ELF-1 (cell line): Measurements from ENCODE around the gene PRR15L.
"Not testable (repeated sequence)": the region's sequence is repeated elsewhere in the genome, so short reads cannot be mapped to it uniquely, and the experiment has no call there.

Experiments
- DNase-seq: peaks from one replicate; pipeline ENCODE4 v3.0.0-alpha.2; 2016; ENCODE audit warnings: low read depth, low spot score

The PRR15L gene

DNA sequence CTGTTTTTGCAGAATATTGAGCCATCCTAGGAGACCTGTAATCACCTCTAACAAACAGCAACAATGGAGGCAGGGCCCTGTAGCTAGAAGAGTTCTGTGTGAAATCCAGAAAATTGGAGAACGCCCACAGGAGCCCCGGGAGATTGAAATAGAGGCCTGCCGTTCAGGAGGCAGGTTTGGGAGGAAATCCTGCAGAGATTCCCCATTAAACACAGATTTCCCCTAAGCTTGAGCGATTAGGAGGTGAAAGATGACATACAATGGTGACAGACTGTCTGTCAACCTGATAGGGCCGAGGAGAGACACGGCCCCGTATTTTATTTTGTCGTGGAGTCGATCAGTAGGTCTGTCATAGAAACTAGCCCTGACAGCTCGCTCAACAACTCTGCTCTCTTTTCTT, 31.5 kb upstream of the PRR15L start:
- DNase-seq = no peak

DNA sequence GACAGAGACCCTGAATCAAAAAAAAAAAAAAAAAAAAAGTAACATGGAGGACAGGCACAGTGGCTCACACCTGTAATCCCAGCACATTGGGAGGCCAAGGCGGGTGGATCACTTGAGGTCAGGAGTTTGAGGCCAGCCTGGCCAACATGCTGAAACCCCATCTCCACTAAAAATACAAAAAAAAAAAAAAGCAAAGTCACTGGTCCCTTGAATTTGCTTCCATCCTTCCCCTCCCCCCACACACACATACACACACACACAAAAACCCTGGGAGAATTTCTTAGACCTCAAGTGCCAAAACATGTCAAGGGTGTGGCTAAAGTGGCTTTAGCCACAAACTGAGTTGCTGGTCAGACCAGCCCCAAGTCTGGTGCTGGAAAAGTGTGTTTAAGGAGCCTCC, 30.8 kb upstream of the PRR15L start:
- not testable (repeated sequence) for DNase-seq

DNA sequence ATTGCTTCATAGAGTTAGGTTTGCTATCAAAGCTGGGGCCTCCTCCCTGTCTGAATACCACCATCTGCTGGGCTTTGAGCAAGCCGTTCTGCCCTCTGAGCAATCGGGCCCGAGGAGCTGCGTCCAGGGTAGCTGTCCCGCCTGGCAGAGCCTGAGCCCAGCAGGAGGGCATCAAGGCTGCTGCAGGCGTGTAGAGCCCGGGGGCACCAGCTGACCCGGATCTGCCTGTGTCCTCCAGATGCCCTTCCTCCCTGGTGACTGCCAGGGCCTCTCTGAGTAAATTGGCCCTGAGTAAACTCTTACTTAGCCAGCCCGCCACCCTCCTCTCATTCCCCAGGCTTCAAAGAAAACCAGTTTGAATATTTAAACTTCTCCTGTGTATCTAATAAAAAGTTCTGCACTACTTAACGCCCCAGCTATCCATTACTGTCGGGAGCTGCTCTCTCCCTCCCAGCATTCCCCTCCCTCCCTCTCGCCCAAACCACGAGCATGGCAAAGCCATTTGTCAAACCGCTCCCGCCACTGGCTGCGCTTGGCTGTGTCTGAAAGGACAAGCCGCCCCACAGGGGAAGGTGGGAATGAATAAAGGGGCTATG, 29.7 kb upstream of the PRR15L start:
- DNase-seq = peak; percentile 79

DNA sequence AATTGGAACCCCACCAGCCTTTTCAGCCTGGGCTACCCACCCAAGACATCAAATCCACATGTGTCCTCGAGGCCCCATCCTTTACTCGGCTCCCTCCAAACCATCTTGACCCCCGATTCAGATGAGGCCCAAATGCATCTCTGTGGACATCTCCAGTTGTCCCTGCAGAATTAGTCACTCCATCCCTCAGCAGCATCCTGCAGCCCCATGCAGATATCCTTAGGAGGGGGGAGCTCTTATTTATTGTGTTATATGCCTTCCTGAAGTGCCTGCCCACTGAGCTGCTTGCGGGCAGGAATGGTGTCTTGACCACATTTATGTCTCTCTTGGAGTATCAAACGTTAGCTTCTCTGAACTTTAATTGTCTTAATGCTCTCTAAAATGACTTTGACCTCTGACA, 28.8 kb upstream of the PRR15L start:
- no peak for DNase-seq

DNA sequence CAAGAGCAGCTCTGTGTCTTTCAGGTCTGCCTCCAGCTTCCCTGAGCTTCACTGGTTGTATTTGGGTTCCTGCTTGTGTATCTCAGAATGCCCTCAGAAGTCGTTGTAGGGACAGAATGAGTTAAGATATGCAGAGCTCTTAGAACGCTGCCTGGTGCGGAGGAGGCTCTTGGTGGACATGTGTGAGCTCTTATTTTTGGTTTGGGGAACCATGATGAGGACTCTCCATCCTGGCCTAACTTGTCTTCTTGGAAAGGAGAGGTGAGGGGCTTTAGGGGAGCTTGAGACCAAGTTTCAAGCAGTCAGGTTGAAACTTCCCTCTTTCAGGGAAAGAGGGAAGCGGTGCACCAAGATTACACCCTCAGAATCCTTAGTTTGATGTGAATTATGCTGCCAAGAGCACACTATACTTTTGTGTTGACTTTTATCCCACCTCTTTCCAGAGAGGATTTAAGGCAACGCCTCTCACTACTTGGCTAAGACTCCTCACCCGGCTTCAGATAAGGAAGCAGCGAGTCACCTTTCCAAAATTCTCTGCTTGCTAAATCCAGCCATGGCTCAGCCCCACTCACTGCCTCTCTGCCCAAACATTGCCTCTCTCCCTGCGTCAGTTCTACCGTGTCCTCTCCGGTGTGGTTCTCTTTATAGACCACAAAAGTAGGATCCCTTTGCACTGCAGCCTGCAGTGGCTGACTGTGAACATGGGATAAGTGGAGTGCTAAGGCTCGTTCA, 26.0 kb upstream of the PRR15L start:
- DNase-seq = no peak

DNA sequence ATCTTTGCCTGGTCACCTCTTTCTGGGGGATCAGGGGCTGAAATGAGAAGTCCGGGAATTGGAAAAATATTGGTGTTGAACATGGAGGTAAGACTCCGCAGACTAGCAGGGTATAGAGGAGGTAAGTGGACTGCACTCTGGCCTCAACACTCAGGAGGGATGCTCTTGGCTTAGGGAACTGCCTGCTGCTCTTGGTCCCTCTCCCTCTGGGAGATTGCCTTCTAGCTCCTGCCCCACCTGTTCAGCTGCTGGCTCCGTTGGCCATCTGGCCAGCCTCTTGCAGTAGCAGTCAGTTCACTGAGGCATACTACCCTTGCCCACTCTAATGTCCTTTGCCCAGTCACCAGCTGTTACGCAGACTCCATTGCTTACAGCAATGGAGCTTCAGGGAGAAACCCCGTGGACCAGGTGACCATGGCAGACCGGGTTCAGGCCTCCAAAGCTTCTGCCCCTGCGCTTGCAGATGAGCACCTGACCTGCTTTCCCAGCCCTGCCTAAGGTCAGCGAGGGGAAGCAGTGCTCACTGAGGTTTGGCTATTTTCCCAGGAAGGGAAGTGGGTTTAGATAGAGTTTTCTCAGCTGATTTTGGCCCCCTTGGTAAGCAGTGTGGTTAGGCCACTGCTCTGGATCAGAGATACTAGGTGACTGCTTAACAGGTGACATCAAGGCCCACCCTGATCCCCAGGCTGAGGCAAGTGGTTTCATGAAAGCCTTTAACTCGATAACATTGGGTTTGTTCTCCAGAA, 25.1 kb upstream of the PRR15L start:
- DNase-seq = no peak

DNA sequence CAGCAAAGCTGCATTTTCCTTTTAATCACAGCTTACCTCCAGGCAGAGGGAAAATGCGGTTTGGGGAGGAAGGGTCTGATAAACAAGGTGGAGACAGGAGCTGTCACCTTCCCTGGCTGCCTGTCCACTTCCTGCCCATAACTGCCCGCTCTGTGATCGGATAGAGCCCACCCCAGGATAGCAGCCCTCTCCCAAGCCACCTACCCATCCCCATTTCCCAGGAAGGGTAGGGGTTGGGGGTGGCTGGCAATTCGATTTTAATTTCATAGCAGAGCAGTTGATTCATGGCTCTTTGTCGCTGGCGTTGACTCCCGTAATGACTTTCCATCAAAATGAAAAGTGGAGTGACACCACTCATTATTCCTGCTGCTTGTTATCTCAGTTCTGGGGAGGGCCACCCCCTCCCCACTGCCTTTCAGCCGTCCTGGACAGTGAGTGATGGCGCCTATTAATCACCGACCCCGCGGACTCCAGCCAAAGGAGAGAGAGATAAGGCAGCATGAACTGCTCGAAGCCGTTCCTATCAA, 24.5 kb upstream of the PRR15L start:
- peak; percentile 37 for DNase-seq

DNA sequence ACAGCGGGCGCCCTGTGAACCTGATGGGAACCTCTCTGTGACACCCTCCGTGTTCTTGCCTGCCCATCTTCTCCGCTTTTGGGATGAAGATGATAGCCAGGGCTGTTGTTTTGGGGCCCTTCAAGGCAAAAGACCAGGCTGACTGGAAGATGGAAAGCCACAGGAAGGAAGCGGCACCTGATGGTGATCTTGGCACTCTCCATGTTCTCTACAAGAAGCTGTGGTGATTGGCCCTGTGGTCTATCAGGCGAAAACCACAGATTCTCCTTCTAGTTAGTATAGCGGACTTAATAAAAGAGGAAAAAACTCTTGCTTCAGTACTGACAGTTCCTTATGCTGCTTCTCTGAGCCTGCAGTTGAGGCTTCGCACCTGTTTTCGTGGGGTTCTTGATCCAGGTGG, 23.8 kb upstream of the PRR15L start:
- no peak for DNase-seq

DNA sequence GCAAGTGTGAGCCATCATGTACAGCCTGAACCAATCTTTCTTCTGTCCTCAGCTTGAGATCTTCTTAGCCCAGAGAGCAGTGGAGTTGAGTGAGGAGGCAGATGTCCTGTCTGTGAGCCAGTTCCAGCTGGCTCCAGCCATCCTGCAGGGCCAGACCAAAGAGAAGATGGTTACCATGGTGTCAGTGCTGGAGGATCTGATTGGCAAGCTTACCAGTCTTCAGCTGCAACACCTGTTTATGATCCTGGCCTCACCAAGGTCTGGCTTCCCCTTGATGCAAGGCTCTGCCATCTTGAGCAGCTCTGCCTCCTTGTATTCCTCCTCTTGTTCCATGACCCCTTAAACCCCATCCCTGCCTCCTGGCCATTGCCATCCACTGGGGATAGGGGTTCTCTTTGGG, 22.9 kb upstream of the PRR15L start:
- no peak for DNase-seq

DNA sequence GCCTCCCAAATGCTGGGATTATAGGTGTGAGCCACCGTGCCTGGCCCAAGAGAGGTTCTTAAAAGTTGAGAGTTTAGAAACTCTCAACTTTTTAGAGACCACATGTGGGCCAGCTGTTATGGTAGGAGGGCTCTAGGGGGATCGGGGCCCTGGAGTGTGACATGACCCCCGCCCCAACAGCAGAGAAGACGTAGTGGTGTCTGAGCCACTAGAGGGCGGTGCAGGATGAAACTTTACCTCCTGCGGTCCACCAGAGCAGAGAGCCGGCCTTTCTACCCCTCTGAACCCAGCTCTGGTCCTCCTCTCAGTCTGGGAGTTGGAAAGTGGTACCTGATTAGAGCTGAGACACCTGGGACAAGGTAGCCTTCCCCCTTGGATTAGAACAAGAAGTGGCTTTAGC, 20.6 kb upstream of the PRR15L start:
- peak; percentile 83 for DNase-seq

DNA sequence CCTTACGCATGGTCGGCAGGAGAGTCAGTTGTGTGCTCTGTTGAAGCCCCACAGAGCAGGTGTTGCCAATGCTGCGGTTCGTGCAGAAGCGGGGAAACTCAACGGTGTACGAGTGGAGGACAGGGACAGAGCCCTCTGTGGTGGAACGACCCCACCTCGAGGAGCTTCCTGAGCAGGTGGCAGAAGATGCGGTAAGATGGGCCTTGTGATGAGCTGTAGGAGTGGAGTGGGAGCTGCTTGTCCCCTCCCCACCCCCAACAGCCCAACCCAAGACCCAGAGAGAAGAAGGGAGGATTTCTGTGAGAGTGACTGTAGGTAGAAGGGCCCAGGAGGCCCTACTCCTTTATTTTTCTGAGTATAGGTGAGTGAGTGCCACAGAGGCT, 18.1 kb upstream of the PRR15L start:
- no peak for DNase-seq

DNA sequence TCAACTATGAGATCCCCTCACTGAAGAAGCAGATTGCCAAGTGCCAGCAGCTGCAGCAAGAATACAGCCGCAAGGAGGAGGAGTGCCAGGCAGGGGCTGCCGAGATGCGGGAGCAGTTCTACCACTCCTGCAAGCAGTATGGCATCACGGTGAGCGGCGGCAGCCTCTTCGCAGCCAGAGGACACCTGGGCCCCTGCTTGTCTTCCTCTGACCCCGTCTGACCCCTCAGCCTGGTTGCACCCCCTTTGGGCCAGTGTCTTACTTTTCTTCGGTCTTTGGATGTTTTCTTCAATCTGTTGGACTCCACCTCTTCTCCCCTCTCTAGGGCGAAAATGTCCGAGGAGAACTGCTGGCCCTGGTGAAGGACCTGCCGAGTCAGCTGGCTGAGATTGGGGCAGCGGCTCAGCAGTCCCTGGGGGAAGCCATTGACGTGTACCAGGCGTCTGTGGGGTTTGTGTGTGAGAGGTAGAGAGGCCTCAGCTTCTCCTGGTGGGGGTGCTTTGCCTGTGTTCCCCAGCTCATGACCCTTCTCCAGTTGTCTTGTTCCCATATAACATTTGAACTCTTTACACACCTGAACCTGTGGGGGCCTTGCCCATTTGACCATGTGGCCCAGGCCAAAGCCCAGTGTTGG, 17.6 kb upstream of the PRR15L start:
- DNase-seq = peak; percentile 31

DNA sequence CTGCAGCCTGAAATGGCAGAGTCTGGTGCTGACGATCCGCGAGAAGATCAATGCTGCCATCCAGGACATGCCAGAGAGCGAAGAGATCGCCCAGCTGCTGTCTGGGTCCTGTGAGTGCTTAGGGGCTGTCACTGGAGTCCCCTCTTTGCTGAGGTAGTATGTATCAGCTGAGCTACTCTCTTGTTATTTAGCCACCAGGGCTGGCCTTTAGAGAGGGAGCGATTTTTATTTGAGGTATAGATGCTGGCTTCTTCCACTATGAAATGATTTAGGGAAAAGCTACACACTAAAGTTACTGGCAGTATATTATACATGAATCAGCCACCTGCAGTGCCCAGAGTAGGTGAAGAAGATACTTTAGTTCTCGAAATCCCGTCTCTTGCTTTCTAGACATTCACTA, 15.9 kb upstream of the PRR15L start:
- no peak for DNase-seq

DNA sequence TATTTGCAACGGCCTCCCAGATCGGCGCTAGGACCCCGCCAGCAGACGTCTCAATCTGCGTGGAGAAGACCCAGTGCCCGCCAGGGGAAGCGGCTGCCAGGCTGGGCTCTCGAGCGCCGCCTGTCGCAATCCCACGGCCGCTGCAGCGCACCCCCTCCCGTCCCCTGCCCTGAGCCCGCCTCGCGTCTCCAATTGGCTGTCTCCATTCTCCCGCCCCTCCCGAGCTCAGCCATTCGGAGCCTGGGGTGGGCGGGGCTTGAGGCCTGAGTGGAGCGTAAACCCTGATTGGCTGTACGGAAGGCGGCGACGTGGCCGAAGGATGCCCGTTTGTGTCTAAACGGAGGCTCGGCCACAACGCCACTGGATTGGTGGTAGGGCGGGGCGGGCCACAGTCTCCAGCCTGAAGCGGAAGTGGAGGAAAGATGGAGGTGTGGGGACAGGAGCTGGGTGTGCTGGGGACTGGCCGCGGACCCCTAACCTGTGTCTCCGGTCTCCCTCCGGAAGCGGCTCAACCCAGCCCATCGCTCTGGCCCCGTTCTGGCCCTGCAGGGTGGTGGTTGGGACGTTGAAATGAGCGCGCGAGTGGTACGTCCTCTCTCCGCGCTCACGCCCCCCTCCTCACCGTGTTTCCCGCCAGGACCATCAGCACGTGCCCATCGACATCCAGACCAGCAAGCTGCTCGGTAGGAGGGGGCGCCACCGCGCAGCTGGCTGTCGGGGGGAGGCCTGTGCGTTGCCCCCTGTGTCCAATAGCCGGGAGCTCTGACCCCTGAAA, 13.2 kb upstream of the PRR15L start, which contains the start of gene CDK5RAP3:
Gene CDK5RAP3, plus strand, starts transcription at position 389 of the 775 bp plus-strand sequence. Its CDS starts 34 bp downstream, at position 423.
- peak; percentile 100 for DNase-seq

DNA sequence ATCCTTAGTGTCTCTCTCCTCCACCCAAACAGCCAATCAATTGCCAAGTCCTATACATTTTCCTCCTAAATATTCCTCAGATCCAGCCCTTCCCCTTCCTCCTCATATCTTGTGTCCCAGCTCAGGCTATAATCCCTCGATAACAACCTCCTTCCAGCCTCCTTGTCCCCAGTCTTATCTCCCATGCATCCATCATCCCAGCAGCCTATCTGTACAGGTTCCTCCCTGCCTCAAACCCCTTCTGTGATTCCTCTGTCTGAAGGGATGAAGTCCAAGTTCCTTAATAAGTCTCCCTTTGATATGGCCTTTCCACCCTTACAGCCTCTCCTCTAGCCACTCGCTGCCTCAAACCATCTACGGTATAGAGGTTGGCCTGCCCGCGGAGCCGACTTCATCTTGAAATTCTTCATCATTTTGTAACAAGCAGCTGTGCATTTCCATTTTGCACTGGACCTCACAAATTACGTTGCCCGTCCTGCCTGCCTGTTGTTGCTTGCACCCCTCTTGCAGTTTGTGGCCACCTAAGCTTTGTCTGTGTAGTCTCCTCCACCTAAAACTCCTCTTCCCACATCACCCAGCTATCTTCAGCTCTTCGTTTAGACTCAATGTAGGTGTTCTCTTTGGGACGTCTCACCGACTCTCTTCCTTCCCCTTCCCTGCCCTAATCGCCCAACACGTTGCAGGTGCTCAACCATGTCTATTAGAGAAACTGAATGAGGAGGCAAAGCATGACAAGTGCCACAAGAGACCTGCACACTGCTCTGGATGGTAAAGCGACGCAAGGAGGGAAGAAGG, 12.4 kb upstream of the PRR15L start:
- DNase-seq = no peak

DNA sequence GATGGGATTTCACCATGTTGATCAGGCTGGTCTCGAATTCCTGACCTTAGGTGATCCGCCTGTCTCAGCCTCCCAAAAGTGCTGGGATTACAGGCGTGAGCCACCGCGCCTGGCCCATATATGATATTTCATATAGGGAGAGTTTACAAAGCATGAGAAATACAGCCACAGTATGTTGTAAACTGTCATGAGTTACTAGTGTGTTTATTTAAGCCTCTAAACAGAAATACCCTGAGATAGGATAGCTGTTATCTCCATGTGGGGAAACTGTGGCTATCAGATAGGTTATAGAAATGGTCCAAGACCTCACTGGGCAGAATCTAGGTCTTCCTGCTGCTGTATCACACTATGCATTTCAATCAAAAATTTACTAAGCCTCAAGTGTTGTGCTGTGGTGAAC, 11.2 kb upstream of the PRR15L start:
- no peak for DNase-seq

DNA sequence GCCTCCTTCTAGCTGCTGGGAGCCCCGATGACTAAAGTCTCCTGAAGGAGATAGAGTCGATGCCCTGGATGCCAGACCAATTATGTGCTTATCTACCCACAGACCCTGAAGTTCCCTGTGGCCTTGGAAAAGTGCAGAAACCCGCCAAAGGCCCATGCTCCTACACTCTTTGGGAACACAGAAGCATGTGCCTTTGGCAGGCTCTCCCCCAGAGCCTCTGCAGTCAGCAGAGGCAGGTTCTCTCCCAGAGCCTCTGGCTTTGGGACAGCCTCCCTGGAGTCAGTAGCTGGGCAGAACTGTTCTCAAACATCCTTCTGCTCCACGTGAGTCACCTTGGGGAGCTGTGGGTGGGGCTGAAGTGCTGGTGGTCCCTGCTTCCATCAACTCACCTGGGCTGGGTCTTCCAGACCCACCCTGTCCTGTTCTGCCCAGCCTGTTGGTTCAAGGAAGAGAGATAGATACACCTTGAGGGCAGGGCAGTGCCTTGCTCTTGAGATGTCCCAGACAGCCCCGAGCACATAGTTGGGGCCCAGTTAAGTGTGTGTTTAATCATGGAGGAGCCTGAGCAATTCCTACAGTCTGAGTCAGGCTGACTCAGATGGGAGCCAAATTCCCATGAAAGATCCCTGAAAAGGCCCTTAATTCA, 10.0 kb upstream of the PRR15L start:
- DNase-seq = peak; percentile 52

DNA sequence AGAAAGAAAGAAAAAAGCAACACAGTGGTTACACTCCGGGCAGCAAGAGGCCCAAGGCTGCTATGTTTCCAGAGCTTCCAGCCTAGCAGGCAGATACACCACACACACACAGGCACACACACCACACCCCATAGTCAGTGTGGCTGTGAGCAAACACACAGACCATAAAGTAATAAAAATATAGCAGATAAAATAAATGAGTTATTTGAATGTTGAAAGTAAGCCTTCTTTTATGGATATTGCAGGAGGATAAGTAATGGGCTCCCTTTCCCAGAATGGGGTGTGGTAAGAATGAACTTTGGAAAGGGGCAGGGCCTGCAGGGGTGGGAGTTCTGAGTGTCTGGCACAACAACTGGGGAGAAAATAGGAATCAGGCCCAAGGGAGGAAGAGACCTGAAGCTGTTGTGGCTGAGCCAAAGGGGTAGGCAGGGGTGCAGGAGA, 8.4 kb upstream of the PRR15L start:
- DNase-seq = no peak

DNA sequence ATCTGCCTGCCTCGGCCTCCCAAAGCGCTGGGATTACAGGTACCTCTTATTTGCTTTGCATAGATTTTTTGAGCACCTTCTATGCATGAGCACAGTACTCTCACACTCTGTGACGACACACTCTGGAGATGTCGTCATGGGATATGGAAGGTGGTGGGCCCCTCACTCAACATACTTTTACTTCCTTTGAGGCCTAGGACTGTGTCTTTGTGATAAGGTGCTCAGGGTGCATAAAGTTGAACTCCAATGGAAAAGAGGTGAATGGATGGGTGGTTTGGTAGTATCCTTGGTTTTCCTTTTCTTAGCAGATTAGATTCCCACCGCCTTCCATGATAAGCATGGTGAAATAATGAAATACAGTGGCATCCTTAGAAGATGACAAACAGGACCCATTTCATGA, 7.2 kb upstream of the PRR15L start:
- no peak for DNase-seq

DNA sequence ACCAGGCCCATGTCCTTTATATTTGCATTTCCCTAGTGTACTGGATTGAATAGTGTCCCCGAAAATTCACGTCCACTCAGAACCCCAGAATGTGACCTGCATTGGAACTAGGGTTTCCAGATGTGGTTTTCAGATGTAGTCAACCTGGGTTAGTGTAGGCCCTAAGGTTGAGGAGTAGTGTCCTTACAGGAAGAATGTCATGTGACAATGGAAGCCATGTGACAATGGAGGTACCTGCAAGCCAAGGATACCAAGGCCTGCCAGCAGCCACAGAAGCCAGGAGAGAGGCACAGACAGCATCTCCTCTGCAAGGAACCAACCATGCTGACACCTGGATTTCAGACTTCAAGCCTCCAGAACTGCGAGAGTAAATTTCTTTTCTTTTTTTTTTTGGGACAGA, 5.2 kb upstream of the PRR15L start:
- DNase-seq = no peak
